Stomach (tissue), 4 donors: ENCODE results near the gene CFAP77.

Experiments
- EP300 ChIP-seq: sonication (generic); formaldehyde crosslinking; IDR thresholded peaks from one replicate; pipeline ENCODE4 v1.6.1; 2017; ENCODE audit warnings: antibody characterized with exemption
- POLR2A ChIP-seq, 4 donors: fragments of 450-650 bp; IDR thresholded peaks; one replicate each; pipeline ENCODE4 v1.6.1; 2016; ENCODE audit warnings: antibody characterized with exemption in 4 of 4, control low read depth in 2 of 4, mild to moderate bottlenecking in 1 of 4, moderate library complexity in 1 of 4
- POLR2AphosphoS5 ChIP-seq, 3 donors: sonication (generic); formaldehyde crosslinking; IDR thresholded peaks; one replicate each; pipeline ENCODE4 v1.6.1; 2016; ENCODE audit warnings: antibody characterized with exemption in 3 of 3
- TF ChIP-seq, protein P1 (sequence below), 7 experiments: fragments of 450-650 bp in 4 of 7; fragments of 200-600 bp in 3 of 7; sonication (generic) in 3 of 7; IDR thresholded peaks; one replicate each; pipeline ENCODE4 v1.5.1; 2016 to 2019; ENCODE audit warnings: antibody characterized with exemption in 7 of 7, control low read depth in 2 of 7, mild to moderate bottlenecking in 1 of 7

DNA sequence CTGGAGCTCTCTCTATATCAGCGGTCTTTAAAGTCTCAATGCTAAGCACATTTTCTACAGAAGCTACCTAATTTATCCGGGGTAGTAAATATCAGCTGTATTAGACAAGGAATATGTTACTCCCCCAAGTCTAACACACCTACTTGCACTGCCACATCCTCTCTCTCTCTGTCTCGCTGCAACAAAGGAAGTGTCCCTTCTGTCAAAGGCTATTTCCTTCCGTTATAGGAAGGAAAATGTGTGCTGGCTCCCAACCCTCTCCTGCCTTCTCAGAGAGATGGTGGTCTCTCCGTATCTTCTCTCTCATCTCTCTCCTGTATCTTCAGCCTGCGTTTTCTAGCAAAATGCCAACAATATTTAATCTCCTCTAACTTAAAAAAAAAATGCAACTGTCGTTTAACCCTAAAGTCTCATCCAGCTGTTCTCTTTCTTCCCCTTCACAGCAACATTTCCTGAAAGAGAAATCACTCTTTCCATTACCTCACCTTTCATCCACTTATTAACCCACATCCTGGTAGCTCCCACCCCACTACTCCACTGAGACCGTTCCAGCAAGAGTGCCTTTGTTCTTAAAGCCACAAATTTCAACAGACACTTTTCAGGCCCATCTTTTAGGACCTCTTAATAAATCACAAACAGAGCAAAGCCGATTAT lies 5.7 kb upstream of the CFAP77 start:
- TF ChIP-seq, protein P1, sequence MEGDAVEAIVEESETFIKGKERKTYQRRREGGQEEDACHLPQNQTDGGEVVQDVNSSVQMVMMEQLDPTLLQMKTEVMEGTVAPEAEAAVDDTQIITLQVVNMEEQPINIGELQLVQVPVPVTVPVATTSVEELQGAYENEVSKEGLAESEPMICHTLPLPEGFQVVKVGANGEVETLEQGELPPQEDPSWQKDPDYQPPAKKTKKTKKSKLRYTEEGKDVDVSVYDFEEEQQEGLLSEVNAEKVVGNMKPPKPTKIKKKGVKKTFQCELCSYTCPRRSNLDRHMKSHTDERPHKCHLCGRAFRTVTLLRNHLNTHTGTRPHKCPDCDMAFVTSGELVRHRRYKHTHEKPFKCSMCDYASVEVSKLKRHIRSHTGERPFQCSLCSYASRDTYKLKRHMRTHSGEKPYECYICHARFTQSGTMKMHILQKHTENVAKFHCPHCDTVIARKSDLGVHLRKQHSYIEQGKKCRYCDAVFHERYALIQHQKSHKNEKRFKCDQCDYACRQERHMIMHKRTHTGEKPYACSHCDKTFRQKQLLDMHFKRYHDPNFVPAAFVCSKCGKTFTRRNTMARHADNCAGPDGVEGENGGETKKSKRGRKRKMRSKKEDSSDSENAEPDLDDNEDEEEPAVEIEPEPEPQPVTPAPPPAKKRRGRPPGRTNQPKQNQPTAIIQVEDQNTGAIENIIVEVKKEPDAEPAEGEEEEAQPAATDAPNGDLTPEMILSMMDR (IDR thresholded peaks at IDR 0.05), result no peak
- TF ChIP-seq POLR2A (IDR thresholded peaks at IDR 0.05) (no peak), EP300 (no peak), POLR2AphosphoS5 (IDR thresholded peaks at IDR 0.05) (no peak)
